PC-9 (cell line): ENCODE data around the gene ATOH8.

Source experiments
- EZH2 ChIP-seq: fragments of 200-600 bp; sonication (generic); IDR thresholded peaks from 2 replicates; pipeline ENCODE4 v1.8.0; 2017; ENCODE audit warnings: antibody characterized with exemption, low read depth
- TF ChIP-seq, protein P1 (sequence below): fragments of 200-600 bp; sonication (generic); conservative IDR thresholded peaks from 2 replicates; pipeline ENCODE4 v1.6.1; 2017; ENCODE audit warnings: mixed run types, antibody characterized with exemption, mild to moderate bottlenecking, moderate library complexity

DNA sequence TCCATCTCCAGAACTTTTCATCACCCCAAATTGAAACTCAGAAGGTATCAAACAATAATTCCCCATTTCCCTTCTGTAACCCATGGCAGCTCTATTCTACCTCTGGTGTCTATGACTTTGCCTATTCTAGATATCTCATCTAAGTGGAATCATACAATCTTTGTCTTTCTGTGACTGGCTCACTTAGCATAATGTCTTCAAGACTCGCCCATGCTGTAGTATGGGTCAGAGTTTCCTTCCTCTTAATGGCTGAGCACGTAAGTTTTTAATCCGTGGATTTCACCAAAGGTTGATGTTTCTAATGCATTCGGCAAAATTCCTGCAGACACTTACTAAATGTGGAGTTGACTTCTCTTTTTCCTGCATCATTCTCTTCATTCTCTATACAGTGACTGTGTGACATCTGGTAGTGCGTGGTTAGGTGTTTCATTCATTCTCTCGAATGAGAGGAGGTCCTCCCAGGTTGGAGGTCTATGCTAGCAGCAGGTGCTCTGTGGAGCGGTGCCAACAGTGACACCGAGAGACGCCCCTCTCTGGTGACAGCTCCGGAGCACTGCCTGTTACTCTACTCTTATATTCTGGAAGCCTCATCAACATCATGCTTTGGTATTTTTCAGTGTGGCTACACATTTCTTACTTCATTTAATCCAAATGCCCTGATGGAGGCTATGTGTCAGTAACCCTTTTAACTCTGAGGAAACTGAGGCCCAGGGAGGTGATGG lies 50.1 kb downstream of the ATOH8 start:
- TF ChIP-seq, protein P1, sequence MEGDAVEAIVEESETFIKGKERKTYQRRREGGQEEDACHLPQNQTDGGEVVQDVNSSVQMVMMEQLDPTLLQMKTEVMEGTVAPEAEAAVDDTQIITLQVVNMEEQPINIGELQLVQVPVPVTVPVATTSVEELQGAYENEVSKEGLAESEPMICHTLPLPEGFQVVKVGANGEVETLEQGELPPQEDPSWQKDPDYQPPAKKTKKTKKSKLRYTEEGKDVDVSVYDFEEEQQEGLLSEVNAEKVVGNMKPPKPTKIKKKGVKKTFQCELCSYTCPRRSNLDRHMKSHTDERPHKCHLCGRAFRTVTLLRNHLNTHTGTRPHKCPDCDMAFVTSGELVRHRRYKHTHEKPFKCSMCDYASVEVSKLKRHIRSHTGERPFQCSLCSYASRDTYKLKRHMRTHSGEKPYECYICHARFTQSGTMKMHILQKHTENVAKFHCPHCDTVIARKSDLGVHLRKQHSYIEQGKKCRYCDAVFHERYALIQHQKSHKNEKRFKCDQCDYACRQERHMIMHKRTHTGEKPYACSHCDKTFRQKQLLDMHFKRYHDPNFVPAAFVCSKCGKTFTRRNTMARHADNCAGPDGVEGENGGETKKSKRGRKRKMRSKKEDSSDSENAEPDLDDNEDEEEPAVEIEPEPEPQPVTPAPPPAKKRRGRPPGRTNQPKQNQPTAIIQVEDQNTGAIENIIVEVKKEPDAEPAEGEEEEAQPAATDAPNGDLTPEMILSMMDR: no peak
- TF ChIP-seq EZH2: no peak
